ENCODE results near the gene TNFAIP2. TPM values are rescaled to one million over a fixed set of nuclear protein-coding genes. Genes with fewer than 3 reads are reported as not detected.

Gene TNFAIP2
- total RNA-seq, 2 donors from 2014 or later, result 0.80 to 2.1 TPM

GRCh38 chr14:103135333-103136260 is 12.3 kb downstream of the TNFAIP2 start:
- DNase-seq (ENCODE audit: low spot score in 2 of 2) (no peak), ATAC-seq (no peak)
- H3K36me3 Mint-ChIP-seq, result no peaks in the 10 kb centered on the region
- no peak overlapping the region for H3K27ac Mint-ChIP-seq
- no peaks in the 10 kb centered on the region for H3K9me3 Mint-ChIP-seq

DNA sequence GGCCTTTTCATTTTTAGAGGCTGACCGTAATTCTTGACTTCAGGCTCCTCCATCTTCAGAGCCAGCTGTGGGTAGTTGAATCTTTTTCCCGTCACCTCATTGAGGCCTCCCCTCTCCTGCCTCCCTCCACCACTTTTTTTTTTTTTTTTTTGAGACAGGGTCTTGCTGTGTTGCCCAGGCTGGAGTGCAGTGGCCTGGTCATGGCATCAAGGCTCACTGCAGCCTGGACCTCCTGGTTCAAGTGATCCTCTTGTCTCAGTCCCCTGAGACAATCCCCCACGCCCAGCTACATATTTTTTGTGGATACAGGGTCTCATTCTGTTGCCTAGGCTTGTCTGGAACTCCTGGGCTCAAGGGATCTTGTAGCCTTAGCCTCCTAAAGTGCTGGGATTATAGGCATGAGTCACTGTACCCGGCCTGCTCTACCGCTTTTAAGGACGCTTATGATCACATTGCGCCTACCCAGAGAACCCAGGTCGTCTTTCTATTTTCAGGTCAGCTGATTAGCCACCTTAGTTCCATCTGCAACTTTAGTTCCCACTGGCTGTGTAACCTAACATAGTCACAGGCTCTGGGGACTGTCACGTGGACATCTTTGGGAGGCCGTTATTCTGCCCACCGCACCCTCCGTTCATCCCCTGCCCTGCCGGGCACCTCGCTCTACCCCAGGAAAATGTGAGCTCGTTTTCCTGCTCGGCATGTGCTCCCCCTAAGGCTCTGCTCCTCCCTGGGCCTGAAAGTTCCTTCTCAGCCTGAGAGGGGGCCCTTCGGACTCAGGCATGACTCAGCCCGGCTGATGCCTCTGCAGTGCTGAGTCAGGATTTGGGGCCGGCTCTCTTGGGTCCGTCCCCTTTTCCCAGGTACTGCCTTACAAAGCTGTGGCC is 13.4 kb downstream of the TNFAIP2 start:
- no peaks in the 10 kb centered on the region for H3K9me3 Mint-ChIP-seq
- no peaks in the 10 kb centered on the region for H3K36me3 Mint-ChIP-seq
- H3K27ac Mint-ChIP-seq, result peak overlapping the region in 1 of 2 donors; percentile 60
- DNase-seq (ENCODE audit: low spot score in 2 of 2), result no peak
- no peak for ATAC-seq

DNA sequence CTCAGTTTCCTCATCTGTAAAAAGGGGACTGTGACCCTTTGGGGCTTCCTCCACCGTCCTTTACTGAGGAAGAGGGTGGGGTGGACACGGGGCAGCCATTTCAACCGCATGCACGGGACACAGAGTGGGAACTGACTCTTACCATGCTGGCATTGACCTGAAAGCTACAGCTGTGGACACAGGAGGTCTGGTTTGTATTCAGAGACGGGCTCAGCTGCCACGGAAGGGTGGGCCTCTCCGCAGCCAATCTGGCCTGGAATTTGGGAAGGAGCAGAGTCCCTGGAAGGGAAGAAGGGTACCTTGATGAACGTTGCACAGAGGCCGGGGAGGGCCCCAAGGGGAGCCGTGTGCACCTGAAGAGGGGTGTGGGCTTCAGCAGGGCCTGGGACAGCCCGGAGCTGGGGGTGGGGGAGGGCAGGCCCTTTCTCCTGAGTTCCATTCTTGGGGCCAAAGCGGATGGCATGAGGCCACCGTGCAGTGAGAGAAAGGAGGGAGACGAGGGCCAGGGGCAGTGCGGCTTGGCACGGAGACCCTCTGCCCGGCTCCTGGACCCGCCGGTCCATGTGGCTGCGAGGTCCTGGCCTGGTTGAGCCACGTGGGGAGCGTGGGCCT is 14.5 kb downstream of the TNFAIP2 start:
- ATAC-seq (no peak), DNase-seq (ENCODE audit: low spot score in 2 of 2) (no peak)
- Mint-ChIP-seq H3K9me3 (no peaks in the 10 kb centered on the region), H3K27ac (no peak overlapping the region), H3K36me3 (no peaks in the 10 kb centered on the region)

- Mint-ChIP-seq H3K36me3 (no peaks in the 10 kb centered on the region), H3K9me3 (no peaks in the 10 kb centered on the region), H3K27ac (no peak overlapping the region)
- no peak for DNase-seq (ENCODE audit: low spot score in 2 of 2)
- ATAC-seq, result no peak
These were observed 15.3 kb downstream of the TNFAIP2 start for GRCh38 chr14:103138301-103139131.

DNA sequence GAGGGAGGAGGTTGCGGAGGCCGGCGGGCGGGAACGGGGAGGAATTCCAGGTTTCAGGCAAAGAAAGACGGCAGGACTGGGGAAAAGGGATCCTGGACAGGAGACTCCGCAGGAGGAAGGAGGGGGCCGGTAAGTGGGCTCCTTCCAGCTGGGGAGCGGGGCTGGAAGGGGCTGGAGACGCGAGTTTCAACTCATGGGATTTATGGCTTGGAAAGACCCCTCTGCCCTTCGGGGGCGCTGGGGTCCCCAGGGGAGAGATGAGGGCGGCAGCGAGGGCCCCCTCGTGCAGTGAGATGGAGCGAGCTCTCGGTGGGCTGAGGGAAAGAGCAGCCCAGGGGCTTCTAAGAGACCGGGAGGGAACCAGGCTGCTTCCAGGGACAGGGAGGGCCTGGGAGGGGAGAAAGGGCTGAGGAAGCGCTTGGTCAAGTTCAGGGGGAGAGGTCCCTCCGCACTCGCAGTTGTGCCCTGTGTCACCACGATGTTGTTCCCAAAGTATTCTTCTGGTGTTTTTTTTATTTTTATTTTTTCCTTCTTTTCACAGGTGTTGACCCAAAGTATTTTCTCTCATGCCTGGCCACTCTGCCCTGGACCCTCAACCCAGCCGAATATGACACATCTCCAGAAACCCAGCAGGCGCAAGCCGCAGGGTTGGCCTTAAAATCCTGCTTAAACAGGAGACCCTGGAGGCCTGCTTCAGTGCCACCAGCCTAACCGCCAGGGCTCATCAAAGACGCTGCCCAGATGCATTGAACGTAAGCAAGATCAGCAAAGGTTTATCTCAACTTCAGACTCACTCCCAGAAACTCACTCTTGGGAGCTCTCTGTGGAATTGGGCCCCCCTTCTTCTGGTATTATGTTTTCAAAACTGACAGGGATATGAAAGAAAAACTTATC is 16.1 kb downstream of the TNFAIP2 start:
- Mint-ChIP-seq H3K36me3 (no peaks in the 10 kb centered on the region), H3K9me3 (no peaks in the 10 kb centered on the region)
- ATAC-seq, result no peak

GRCh38 chr14:103140316-103141109 is 17.3 kb downstream of the TNFAIP2 start:
- Mint-ChIP-seq H3K36me3 (no peaks in the 10 kb centered on the region), H3K9me3 (no peaks in the 10 kb centered on the region), H3K27ac (no peak overlapping the region)
- no peak for DNase-seq (ENCODE audit: low spot score in 2 of 2)
- peak in 1 of 2 donors; percentile 18 for ATAC-seq

More for the DNA sequence above, 16.1 kb downstream of the TNFAIP2 start:
- no peak for DNase-seq (ENCODE audit: low spot score in 2 of 2)
- H3K27ac Mint-ChIP-seq, result no peak overlapping the region

DNA sequence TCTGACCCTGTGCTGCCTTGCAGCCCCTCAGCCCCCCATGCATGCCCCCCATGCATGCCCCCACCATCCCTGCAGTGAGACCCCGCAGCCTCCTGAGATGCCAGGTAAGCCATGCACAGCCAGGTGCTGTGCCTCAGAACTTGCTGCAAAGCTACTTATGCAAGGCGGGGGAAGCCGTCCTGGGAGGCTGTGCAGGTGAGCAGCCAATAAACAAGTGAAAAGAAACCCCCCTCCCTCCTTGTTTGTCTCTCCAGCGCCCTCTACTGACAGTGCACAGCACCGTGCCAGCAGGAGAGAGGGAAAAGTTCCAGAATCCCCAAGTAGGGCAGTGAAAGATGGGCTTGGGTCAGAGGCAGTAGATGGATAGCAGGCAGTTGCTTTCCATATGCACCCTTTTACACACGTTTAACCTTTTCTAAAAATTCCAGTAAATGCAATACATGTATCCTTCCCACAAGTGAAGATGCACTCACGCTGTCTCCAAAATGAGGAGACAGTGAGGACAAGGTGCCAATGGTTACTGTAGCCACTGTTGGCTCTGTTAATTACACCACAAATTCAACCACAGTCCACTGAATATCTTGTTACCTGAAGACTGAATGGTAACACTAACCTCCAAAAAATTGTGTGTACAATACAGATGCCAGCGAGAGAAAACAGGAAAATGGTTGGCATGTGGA is 18.0 kb downstream of the TNFAIP2 start:
- ATAC-seq (peak in 1 of 2 donors; percentile 46), DNase-seq (ENCODE audit: low spot score in 2 of 2) (peak in 1 of 2 donors; percentile 61)
- no peaks in the 10 kb centered on the region for H3K36me3 Mint-ChIP-seq
- no peak overlapping the region for H3K27ac Mint-ChIP-seq
- H3K9me3 Mint-ChIP-seq, result no peaks in the 10 kb centered on the region

GRCh38 chr14:103142026-103142425 is 18.8 kb downstream of the TNFAIP2 start:
- Mint-ChIP-seq H3K9me3 (no peaks in the 10 kb centered on the region), H3K36me3 (no peaks in the 10 kb centered on the region), H3K27ac (no peak overlapping the region)
- DNase-seq (ENCODE audit: low spot score in 2 of 2), result no peak
- ATAC-seq, result no peak

DNA sequence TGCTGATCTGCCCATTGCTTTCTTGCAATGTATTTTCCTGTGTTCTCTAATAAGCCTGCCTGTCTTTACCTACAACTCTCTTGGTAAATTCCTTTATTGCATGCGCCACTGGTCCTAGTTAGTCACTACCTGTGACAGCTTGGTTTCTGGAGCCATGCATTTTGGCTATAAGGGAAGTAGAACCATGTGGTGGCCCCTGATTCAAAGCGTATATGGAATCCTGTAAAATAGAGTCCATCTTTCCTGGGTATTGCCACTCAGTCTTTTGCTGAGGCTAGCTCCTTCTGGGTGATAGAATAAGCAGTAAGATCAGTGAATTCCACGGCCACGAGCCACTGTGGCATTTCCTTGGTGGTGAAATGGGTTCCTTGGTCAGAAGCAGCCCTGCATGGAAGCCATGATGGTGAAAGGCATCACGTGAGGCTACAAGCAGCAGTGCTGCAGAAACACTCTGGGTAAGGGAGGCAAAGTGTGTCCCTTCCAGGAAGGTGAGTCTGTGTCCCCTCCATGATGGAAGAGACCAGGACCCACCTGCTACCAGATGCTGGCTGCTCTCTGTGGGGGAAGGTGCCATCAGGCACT is 19.6 kb downstream of the TNFAIP2 start:
- no peaks in the 10 kb centered on the region for H3K9me3 Mint-ChIP-seq
- DNase-seq (ENCODE audit: low spot score in 2 of 2) (no peak), ATAC-seq (no peak)
- no peaks in the 10 kb centered on the region for H3K36me3 Mint-ChIP-seq
- no peak overlapping the region for H3K27ac Mint-ChIP-seq

- Mint-ChIP-seq H3K27ac (no peak overlapping the region), H3K9me3 (no peaks in the 10 kb centered on the region), H3K36me3 (no peaks in the 10 kb centered on the region)
- DNase-seq (ENCODE audit: low spot score in 2 of 2) (no peak), ATAC-seq (no peak)
These were observed 20.2 kb downstream of the TNFAIP2 start for GRCh38 chr14:103143506-103143905.

- Mint-ChIP-seq H3K27ac (no peak overlapping the region), H3K9me3 (no peaks in the 10 kb centered on the region), H3K36me3 (no peaks in the 10 kb centered on the region)
- ATAC-seq, result no peak
- DNase-seq (ENCODE audit: low spot score in 2 of 2), result no peak
These were observed 20.8 kb downstream of the TNFAIP2 start for GRCh38 chr14:103144085-103144484.

- H3K36me3 Mint-ChIP-seq, result no peaks in the 10 kb centered on the region
- ATAC-seq (no peak), DNase-seq (ENCODE audit: low spot score in 2 of 2) (no peak)
- H3K9me3 Mint-ChIP-seq, result no peaks in the 10 kb centered on the region
- no peak overlapping the region for H3K27ac Mint-ChIP-seq
These were observed 23.0 kb downstream of the TNFAIP2 start for GRCh38 chr14:103146141-103146709.

- DNase-seq (ENCODE audit: low spot score in 2 of 2), result no peak
- no peak overlapping the region for H3K27ac Mint-ChIP-seq
- no peaks in the 10 kb centered on the region for H3K9me3 Mint-ChIP-seq
- ATAC-seq, result no peak
- no peaks in the 10 kb centered on the region for H3K36me3 Mint-ChIP-seq
These were observed 26.3 kb downstream of the TNFAIP2 start for GRCh38 chr14:103149351-103150237.
